OCI-LY1 (cell line): Measurements from ENCODE around the gene GNG12.
A peak's percentile ranks its signal among the peaks of the same experiment; 100 is the strongest.

Experiments used
- H2AFZ ChIP-seq: fragments of 200-600 bp; sonication (generic), shearing (Covaris generic); 2 replicates; pipeline ENCODE4 v1.6.0; 2014; ENCODE audit warnings: antibody characterized with exemption, mild to moderate bottlenecking, low read length
- H3F3A ChIP-seq: fragments of 200-600 bp; sonication (generic), shearing (Covaris generic); 2 replicates; pipeline ENCODE4 v1.6.0; 2014; ENCODE audit warnings: mild to moderate bottlenecking, antibody characterized with exemption, low read length, moderate library complexity; ENCODE audit not compliant: insufficient read depth
- H3K27ac ChIP-seq: fragments of 200-600 bp; sonication (generic); 2 replicates; pipeline ENCODE4 v1.5.1; 2014; ENCODE audit warnings: low read length, mixed run types, mild to moderate bottlenecking, low read depth; ENCODE audit not compliant: poor library complexity, severe bottlenecking
- H3K27me3 ChIP-seq: fragments of 200-600 bp; sonication (generic); 2 replicates; pipeline ENCODE4 v1.6.0; 2014; ENCODE audit warnings: antibody characterized with exemption, mild to moderate bottlenecking, low read length, moderate library complexity; ENCODE audit not compliant: insufficient read depth
- H3K36me3 ChIP-seq: fragments of 200-600 bp; sonication (generic); 2 replicates; pipeline ENCODE4 v1.6.1; 2014; ENCODE audit warnings: mild to moderate bottlenecking, antibody characterized with exemption, low read length, moderate library complexity, mixed read lengths; ENCODE audit not compliant: insufficient read depth
- H3K4me1 ChIP-seq: fragments of 200-600 bp; sonication (generic); 2 replicates; pipeline ENCODE4 v1.5.1; 2014; ENCODE audit warnings: mild to moderate bottlenecking, low read length, moderate library complexity; ENCODE audit not compliant: insufficient read depth, severe bottlenecking
- H3K4me2 ChIP-seq: fragments of 200-600 bp; sonication (generic), shearing (Covaris generic); 2 replicates; pipeline ENCODE4 v1.6.1; 2014; ENCODE audit warnings: low read length
- H3K4me3 ChIP-seq: fragments of 200-600 bp; sonication (generic); 2 replicates; pipeline ENCODE4 v1.5.1; 2014; ENCODE audit warnings: low read length, low read depth, mild to moderate bottlenecking, mixed read lengths; ENCODE audit not compliant: poor library complexity, severe bottlenecking
- H3K79me2 ChIP-seq: fragments of 200-600 bp; shearing (Covaris generic); 2 replicates; pipeline ENCODE4 v1.6.1; 2016; ENCODE audit warnings: mixed run types, low read length, mixed read lengths; ENCODE audit not compliant: insufficient read depth
- H3K9ac ChIP-seq: fragments of 200-600 bp; sonication (generic), shearing (Covaris generic); 2 replicates; pipeline ENCODE4 v1.6.1; 2014; ENCODE audit warnings: mild to moderate bottlenecking, low read length, mixed read lengths
- H3K9me2 ChIP-seq: fragments of 200-600 bp; sonication (generic), shearing (Covaris generic); 2 replicates; pipeline ENCODE4 v1.6.1; 2014; ENCODE audit warnings: low read depth, mild to moderate bottlenecking, low read length, mixed read lengths
- H3K9me3 ChIP-seq: fragments of 200-600 bp; shearing (Covaris generic); 2 replicates; pipeline ENCODE4 v1.6.1; 2014; ENCODE audit warnings: low read length, mixed read lengths
- H4K20me1 ChIP-seq: fragments of 200-600 bp; sonication (generic), shearing (Covaris generic); 2 replicates; pipeline ENCODE4 v1.6.0; 2016; ENCODE audit warnings: mild to moderate bottlenecking, low read length; ENCODE audit not compliant: insufficient read depth
- EZH2 ChIP-seq: fragments of 200-600 bp; sonication (generic), shearing (Covaris generic); IDR thresholded peaks from 2 replicates; pipeline ENCODE4 v1.8.0; 2017; ENCODE audit warnings: borderline replicate concordance, mixed run types, mild to moderate bottlenecking, antibody characterized with exemption, low read length, moderate library complexity, mixed read lengths
- TF ChIP-seq, protein P1 (sequence below): fragments of 200-600 bp; sonication (generic), shearing (Covaris generic); IDR thresholded peaks from 2 replicates; pipeline ENCODE4 v1.5.1; 2017; ENCODE audit warnings: mild to moderate bottlenecking, antibody characterized with exemption, low read length, moderate library complexity, mixed read lengths

The GNG12 gene

DNA sequence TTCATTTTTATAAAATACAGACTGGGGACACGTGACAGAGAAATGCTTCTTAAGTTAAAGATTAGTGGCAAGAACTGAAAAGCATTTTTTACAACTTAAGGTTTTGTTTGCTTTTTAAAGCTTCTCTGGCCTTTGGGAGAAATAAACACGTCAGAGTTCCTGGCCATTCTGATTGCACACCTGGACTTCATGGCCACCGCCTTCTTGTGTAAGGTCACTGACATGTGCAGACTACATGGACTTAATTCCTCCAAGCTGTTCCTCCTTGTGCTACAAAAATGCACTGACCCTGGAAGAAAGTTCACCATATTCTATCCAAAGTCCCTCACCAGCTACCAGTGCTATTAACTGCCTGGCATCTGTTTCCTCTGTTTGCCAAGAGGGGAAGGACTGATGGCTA is 92.1 kb downstream of the GNG12 start:
- Histone ChIP-seq H3K36me3 (no peaks in the 10 kb centered on the region), H2AFZ (no peak overlapping the region), H3K4me3 (no peak overlapping the region), H3K9ac (no peak overlapping the region), H3K27me3 (no peaks in the 10 kb centered on the region), H3F3A (no peaks in the 10 kb centered on the region), H4K20me1 (no peaks in the 10 kb centered on the region), H3K79me2 (no peaks in the 10 kb centered on the region), H3K9me3 (no peaks in the 10 kb centered on the region), H3K4me1 (peaks cover 85% of the 10 kb centered on the region), H3K27ac (peak overlapping the region; percentile 84), H3K9me2 (no peaks in the 10 kb centered on the region), H3K4me2 (no peak overlapping the region)
- no peak for TF ChIP-seq EZH2
- TF ChIP-seq, protein P1, sequence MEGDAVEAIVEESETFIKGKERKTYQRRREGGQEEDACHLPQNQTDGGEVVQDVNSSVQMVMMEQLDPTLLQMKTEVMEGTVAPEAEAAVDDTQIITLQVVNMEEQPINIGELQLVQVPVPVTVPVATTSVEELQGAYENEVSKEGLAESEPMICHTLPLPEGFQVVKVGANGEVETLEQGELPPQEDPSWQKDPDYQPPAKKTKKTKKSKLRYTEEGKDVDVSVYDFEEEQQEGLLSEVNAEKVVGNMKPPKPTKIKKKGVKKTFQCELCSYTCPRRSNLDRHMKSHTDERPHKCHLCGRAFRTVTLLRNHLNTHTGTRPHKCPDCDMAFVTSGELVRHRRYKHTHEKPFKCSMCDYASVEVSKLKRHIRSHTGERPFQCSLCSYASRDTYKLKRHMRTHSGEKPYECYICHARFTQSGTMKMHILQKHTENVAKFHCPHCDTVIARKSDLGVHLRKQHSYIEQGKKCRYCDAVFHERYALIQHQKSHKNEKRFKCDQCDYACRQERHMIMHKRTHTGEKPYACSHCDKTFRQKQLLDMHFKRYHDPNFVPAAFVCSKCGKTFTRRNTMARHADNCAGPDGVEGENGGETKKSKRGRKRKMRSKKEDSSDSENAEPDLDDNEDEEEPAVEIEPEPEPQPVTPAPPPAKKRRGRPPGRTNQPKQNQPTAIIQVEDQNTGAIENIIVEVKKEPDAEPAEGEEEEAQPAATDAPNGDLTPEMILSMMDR: no peak

DNA sequence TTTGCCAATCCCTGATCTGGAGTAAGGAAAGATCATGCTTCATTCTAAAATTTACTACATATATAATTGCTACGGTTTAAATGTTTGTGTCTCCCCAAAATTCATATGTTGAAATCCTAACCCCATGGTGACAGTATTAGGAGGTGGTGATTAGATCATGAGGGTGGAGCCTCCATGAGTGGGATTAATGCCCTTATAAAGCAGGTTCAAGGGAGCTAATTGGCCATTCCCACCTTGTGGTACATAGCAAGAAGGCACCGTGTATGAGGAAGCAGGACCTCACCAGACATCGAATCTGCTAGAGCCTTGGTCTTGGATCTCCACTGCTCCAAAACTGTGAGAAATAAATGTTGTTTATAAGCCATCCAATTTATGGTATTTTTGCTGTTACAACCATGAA is 92.7 kb downstream of the GNG12 start:
- peak overlapping the region; percentile 84 for H3K27ac ChIP-seq
- H3K36me3 ChIP-seq: no peaks in the 10 kb centered on the region
- peaks cover 86% of the 10 kb centered on the region for H3K4me1 ChIP-seq
- no peaks in the 10 kb centered on the region for H3K79me2 ChIP-seq
- H3K27me3 ChIP-seq: no peaks in the 10 kb centered on the region
- TF ChIP-seq, protein P1: no peak
- no peak for TF ChIP-seq EZH2
- no peak overlapping the region for H3K9ac ChIP-seq
- H3K4me3 ChIP-seq: no peak overlapping the region
- H4K20me1 ChIP-seq: no peaks in the 10 kb centered on the region
- H3F3A ChIP-seq: no peaks in the 10 kb centered on the region
- H3K4me2 ChIP-seq: no peak overlapping the region
- H3K9me3 ChIP-seq: no peaks in the 10 kb centered on the region
- H2AFZ ChIP-seq: no peak overlapping the region
- no peaks in the 10 kb centered on the region for H3K9me2 ChIP-seq

DNA sequence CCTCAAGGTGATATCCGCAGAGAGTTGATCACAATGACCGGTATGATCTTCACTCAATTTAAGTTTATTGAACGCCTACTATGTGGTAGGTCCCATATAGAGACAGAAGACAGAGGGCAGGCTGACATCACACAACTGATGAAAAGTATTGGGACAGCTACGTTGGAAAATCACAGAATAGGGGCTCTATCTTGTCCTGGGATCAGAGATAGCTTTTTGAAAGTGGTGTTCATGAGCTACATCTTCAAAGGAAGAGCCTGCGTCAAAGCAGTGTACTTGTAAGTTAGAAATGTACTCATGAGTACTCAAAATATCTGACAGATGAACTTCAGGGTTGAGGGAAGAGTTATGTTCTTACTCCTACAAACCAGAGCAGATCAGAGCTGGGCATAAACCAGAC is 93.9 kb downstream of the GNG12 start:
- Histone ChIP-seq H3K27ac (peak overlapping the region; percentile 54), H3K4me3 (no peak overlapping the region), H3K79me2 (no peaks in the 10 kb centered on the region), H3K9me2 (no peaks in the 10 kb centered on the region), H3K4me1 (peaks cover 87% of the 10 kb centered on the region), H2AFZ (no peak overlapping the region), H3K27me3 (no peaks in the 10 kb centered on the region), H3F3A (no peaks in the 10 kb centered on the region), H3K36me3 (no peaks in the 10 kb centered on the region), H3K4me2 (no peak overlapping the region), H3K9me3 (no peaks in the 10 kb centered on the region), H4K20me1 (no peaks in the 10 kb centered on the region), H3K9ac (no peak overlapping the region)
- TF ChIP-seq, protein P1: no peak
- no peak for TF ChIP-seq EZH2
